HG03521 (cell line): Measurements from ENCODE around the gene XDH.

ENCODE experiments used
- ATAC-seq: cut with Tn5 transposase; IDR thresholded peaks from one replicate; pipeline ENCODE4 v1.9.1; 2021; ENCODE audit warnings: mild to moderate bottlenecking, moderate library complexity; ENCODE audit not compliant: unreplicated experiment

XDH gene

GRCh38 chr2:31414601-31415241 is at the start of gene XDH:
Gene XDH (minus strand): TSS chr2:31414742. CDS start chr2:31414666, 76 bp downstream.
- no peak for ATAC-seq

- ATAC-seq = no peak
Observed at GRCh38 chr2:31457651-31458050, 43.1 kb upstream of the XDH start.

DNA sequence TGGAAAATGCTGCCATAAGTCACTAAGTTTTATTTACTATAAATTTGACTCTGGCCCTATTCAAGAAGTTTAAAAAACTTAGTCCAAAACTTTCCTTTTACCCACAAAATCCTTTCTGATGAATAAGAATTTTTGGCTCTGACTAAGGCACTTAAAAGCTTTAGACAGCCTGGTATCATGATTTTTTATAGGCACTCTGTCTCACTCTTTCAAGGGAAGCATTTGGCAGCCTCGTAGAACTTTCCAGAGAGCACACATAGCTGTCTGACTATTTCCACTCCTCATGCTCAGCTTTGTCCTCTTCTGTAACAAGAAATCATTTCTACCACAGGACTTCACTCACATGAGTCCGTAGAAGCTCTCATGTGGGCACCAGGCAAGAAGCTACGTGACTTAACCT is 32.3 kb upstream of the XDH start:
- no peak for ATAC-seq

DNA sequence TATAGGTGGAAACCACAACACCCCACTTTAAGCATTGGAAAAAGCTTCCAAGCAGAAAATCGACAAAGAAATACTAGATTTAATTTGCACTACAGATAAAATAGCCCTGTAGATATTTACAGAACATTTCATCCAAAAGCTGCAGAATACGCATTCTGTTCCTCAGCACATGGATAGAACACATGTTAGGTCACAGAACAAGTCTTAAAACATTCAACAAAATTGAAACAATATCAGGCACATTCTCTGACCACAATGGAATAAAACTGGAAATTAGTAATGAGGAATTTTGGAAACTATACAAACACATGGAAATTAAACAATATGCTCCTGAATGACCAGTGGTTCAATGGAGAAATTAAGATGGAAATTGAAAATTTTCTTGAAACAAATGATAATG is 27.8 kb upstream of the XDH start:
- no peak for ATAC-seq

DNA sequence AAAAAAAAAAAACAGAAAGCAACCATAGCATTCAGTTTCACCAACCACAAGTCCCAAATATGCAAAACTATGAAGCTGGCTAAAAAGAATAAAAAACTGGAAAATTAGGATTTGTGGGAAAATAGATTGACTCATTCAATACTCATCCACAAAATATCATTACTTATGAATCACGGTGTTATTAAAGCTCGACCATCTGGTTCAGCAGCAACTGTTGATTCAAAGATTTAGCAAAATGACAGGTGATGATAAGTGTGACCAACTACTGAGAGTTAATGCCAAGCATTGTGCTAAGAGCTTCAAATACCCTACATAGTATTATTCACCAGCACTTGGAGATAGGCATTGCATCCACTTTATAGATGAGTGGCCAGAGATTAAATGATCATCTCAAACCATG is 26.2 kb upstream of the XDH start:
- ATAC-seq = no peak

DNA sequence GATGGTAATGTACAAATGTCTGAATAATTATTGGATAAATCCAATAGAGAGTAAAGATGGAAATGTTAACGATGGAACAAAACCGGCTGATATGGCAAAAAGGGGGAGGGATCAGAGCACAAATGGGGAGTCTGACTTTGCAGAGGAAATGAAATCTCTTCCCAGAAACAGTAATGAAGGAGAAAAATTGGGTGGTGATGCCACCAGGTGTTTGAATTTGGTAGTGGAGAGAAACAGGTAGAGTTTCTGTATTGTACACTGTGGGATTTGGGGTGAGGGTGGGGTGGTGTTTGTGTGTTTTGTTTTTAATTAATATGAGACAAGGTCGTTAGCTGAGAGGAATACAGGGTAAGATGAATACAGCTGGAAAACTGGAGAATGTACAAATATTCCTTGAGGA is 20.4 kb upstream of the XDH start:
- ATAC-seq = no peak

DNA sequence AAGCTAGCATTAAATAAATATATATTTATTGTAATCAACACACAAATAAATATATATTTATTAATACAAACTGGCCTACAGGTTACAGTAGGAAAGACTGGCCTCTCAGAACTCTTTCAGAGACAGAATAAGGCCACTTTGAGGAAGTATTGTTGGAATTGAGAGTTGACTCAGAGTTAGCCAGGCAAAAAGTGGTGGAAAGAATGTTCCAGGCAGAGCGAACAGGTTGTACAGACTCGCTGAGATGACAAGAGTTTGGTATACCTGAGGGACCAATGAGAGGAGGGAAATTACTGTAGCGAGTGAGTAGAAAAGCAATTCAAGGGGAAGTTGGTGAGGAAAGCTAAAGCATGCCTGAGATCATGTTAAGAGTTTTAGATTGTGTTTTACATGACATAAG is 19.0 kb upstream of the XDH start:
- no peak for ATAC-seq

DNA sequence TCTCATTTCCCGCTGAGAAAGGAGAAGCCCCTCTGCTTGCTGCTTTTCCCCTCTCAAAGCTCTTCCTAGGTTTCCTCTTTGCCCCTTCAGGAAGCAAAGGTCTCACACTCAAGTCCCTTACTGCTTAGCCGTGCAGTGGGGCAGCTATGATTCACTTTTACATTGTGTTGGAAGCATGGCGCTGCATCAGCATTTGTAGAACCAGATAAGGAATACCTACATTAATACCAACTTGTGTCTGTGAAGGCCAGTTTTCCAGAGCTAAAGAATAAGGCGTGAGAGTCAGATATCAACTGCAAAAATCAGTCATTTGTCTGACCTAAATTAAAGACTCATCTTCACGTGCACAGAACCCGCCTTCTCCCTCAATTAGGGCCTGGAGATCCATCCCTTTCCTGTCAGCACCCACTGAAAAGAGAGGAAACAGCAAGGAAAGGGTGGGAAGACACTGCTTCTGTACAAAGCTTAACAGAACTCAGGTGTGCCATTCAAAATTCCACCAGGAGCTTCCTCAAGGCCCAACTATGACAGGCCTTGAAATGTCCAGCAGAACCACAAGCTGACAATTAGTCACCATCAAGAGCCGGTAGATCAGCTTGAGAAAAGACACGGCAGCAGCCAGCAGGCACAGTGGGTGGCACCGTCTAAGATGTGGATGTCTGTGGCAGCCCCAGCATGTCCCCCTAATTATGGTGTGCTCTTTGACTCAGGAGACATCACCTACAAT is 16.1 kb upstream of the XDH start:
- no peak for ATAC-seq

DNA sequence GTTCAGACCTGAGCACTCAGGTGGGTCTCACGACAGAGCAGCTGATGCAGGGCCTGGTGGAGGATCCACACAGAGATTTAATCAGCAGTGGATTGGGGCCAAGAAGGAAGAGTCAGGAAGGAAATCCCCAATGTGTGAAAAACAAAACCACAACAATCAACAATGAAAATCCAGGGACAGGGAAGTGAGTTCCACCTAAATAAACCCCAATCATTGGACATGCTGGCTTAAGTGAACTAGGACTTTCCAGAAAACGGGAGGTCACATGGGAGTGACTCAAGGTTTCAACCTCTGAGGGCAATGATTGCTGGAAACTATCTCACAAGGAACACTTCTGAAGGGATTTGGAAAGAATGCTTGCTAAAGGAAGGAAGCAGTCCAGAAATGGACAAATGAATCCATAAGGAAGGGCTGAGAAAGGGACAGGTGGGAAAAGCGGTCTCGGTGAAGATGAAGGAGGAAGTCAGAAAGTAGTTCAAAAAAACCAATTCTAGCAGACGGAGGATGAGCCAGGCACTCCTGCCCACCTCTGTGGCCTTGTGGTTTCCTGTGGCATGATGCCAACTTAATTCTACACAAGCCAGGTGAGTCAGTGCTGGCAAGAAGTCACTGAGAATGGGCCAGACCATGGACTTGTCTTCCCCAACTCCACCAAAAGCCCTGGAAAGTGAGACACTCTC is 15.4 kb upstream of the XDH start:
- ATAC-seq = no peak

- ATAC-seq = no peak
Observed at GRCh38 chr2:31429040-31429439, 14.5 kb upstream of the XDH start.

- no peak for ATAC-seq
Observed at GRCh38 chr2:31428001-31428418, 13.5 kb upstream of the XDH start.

- ATAC-seq = no peak
Observed at GRCh38 chr2:31426096-31426495, 11.6 kb upstream of the XDH start.

DNA sequence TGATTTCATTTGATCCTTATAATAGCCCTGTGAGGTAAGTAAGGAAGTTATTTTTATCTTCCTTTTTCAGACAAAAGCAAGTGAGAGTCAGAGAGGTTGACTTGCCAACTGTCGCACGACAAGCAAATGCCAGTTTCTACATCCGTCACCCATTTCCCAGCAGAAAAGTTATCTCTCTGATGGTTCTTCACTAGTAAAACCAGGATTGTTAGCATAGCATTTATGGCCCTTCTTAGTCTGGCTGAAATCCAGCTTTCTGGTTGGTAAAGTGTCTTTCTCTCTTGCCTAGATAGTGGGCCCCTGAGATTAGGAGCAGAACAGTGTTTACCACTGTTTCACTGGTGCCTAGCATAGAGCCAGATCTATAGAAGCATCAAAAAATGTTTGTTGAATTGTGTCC is 7.1 kb upstream of the XDH start:
- no peak for ATAC-seq

- no peak for ATAC-seq
Observed at GRCh38 chr2:31420936-31421335, 6.4 kb upstream of the XDH start.

DNA sequence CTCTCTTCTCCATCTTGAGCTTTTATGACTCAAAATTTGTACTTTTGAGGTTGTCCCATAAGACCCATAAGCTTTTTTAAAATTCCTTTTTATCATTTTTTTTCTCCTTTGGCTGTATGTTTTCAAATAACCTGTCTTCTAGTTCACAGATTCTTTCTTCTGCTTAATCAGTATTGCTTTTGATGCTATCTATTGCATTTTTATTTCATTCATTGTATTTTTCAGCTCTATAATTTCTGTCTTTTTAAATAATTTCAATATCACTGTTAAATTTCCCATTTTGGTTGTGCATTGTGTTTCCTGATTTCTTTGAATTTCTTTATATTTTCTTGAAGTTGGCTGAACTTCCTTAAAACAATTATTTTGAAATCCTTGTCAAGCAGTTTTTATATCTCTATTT is 4.8 kb upstream of the XDH start:
- ATAC-seq = no peak

- ATAC-seq = no peak
Observed at GRCh38 chr2:31415421-31415820, 879 bp upstream of the XDH start.

DNA sequence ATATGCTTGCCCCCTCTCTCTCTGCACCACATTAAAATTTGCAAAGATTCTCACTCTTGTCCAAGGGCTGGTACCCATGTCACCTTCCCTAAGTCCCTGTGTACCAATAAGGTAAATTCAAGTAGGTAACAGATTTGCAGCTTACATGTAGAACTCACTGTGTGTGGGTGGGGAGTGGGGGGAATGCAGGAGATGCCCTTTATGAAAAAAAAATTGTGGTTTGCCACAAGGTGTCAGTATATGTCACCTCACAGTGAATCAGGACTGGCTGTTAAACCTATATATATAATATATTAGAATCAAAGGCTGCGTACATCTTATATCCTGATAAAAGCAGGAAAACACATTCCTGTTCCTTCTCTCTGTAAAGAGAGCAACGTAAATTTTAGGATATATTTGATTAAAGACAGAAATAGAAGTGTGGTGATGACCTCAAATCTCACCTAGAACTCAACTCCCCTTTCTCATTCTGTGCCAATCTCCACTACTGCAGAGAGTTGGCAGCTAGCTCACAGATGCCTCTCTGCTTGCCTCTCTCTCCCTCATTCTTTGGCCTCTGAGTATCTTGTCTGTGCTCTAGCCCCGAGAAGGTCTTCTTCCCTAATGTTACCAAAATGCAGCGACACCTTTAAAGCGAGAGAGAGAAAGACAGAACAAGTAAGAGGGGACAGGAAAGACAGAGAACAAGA is 536 bp downstream of the XDH start:
- ATAC-seq = no peak

DNA sequence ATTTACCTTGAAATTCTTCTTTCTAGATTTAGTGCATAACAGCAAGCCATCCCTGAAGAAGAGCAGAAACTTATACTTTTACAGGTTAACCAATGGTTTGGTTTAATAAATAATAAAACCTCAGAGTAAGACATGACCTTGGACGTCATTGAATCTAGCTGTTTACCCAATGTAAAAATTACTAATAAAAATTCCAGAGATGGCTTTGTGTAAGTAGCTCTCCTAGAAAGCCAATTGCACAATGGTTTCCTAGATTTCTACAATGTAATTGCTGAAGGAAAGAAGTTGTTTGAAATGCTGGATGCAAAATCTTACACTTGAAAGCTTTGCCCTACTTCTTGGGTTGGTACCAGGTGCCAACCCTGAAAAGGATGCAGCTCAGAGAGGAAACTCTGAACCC is 1.5 kb downstream of the XDH start:
- no peak for ATAC-seq

DNA sequence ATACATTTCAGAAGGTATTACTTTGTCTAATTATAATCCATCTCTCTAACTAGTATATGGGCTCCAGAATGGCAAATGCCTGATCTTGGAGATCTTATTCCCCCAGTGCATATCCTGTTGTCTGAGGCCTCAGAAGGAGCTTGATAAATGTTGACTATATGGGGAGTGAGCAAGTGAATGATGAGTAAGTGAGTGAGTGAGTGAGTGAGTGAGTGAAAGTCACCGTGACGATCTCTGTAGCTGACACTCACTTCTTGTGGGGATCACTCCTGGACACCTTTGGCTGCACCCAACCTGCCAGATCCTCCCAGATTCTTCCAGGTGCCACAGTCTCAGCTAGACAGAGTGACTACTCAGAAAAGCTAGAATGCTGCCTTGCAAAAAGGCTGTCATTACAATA is 2.8 kb downstream of the XDH start:
- no peak for ATAC-seq

GRCh38 chr2:31406593-31407385 is 7.8 kb downstream of the XDH start:
- ATAC-seq = no peak

- no peak for ATAC-seq
Observed at GRCh38 chr2:31404827-31405226, 9.7 kb downstream of the XDH start.
